ENCODE measurements around the gene WNT8A. TPM values are rescaled to one million over a fixed set of nuclear protein-coding genes. Genes with fewer than 3 reads are reported as not detected.

Gene WNT8A
- total RNA-seq, 1 donor from 2014 or later: not detected

DNA sequence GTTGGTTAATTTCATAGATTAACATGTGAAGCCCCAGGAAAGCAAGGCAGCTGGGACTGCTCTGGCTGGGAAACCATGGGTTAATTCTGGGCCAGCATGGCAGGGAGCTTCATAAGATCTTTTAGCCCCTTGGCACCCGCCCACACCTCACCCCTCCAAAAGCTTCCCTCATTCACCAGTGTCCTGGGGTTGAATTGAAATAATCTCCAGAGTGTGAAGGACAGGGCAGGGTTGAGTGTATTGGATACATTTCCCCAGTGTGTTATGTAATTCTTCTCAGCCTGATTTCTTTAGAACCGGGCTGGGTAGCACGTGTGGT is 19.4 kb downstream of the WNT8A start:
- Histone ChIP-seq H2AFZ (ENCODE audit: low read depth, low read length) (no peak overlapping the region), H3K9ac (ENCODE audit: low read length) (no peak overlapping the region), H3K27ac (ENCODE audit: low read depth, low read length) (no peak overlapping the region), H3K4me3 (ENCODE audit: insufficient read depth, low read depth, low read length) (no peak overlapping the region), H3K9me3 (ENCODE audit: insufficient read depth, low read depth, low read length) (no peaks in the 10 kb centered on the region), H3K4me1 (ENCODE audit: insufficient read depth, low read length) (no peaks in the 10 kb centered on the region), H3K4me2 (ENCODE audit: low read length) (no peak overlapping the region), H3K36me3 (ENCODE audit: insufficient read depth, low read length) (no peaks in the 10 kb centered on the region), H3K79me2 (ENCODE audit: insufficient read depth, low read length) (no peaks in the 10 kb centered on the region), H4K20me1 (ENCODE audit: insufficient read depth, low read length) (no peaks in the 10 kb centered on the region), H3K27me3 (ENCODE audit: insufficient read depth, low read length) (peaks cover 10% of the 10 kb centered on the region)
- no peak for TF ChIP-seq EZH2 (IDR thresholded peaks at IDR 0.05; ENCODE audit: insufficient read depth, low read length)
- TF ChIP-seq, protein P1, sequence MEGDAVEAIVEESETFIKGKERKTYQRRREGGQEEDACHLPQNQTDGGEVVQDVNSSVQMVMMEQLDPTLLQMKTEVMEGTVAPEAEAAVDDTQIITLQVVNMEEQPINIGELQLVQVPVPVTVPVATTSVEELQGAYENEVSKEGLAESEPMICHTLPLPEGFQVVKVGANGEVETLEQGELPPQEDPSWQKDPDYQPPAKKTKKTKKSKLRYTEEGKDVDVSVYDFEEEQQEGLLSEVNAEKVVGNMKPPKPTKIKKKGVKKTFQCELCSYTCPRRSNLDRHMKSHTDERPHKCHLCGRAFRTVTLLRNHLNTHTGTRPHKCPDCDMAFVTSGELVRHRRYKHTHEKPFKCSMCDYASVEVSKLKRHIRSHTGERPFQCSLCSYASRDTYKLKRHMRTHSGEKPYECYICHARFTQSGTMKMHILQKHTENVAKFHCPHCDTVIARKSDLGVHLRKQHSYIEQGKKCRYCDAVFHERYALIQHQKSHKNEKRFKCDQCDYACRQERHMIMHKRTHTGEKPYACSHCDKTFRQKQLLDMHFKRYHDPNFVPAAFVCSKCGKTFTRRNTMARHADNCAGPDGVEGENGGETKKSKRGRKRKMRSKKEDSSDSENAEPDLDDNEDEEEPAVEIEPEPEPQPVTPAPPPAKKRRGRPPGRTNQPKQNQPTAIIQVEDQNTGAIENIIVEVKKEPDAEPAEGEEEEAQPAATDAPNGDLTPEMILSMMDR (IDR thresholded peaks at IDR 0.05; ENCODE audit: insufficient read depth, low read depth, low read length): no peak
- Mint-ChIP-seq H3K27ac (ENCODE audit: unreplicated experiment) (no peak overlapping the region), H3K36me3 (ENCODE audit: low read depth, unreplicated experiment) (no peaks in the 10 kb centered on the region), H3K9me3 (ENCODE audit: unreplicated experiment) (no peaks in the 10 kb centered on the region), H3K4me3 (ENCODE audit: unreplicated experiment) (no peak overlapping the region), H3K27me3 (ENCODE audit: low read depth, unreplicated experiment) (peaks cover 19% of the 10 kb centered on the region), H3K4me1 (ENCODE audit: low read depth, unreplicated experiment) (no peaks in the 10 kb centered on the region)
- FAIRE-seq (no peak), DNase-seq (ENCODE audit: low read depth) (no peak)

DNA sequence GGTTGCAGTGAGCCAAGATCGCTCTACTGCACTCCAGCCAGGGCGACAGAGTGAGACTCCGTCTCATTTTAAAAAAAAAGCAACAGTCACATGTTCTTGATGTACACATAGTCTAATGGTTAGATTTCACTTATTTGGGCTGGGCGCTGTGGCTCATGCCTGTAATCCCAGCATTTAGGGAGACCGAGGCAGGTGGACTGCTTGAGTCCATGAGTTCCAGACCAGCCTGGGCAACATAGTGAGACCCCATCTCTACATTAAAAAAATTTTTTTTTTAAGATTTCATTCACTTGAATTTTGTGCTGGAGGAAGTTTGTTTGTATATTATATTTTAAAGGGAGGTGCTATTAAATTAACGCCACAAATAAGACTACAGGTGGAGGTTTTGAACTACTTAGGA is 21.9 kb downstream of the WNT8A start:
- Mint-ChIP-seq H3K9me3 (ENCODE audit: unreplicated experiment) (no peaks in the 10 kb centered on the region), H3K27me3 (ENCODE audit: low read depth, unreplicated experiment) (peaks cover 18% of the 10 kb centered on the region), H3K36me3 (ENCODE audit: low read depth, unreplicated experiment) (no peaks in the 10 kb centered on the region), H3K4me3 (ENCODE audit: unreplicated experiment) (no peak overlapping the region), H3K4me1 (ENCODE audit: low read depth, unreplicated experiment) (peaks cover 6% of the 10 kb centered on the region), H3K27ac (ENCODE audit: unreplicated experiment) (no peak overlapping the region)
- Histone ChIP-seq H3K79me2 (ENCODE audit: insufficient read depth, low read length) (no peaks in the 10 kb centered on the region), H3K4me3 (ENCODE audit: insufficient read depth, low read depth, low read length) (no peak overlapping the region), H3K27me3 (ENCODE audit: insufficient read depth, low read length) (peaks cover 10% of the 10 kb centered on the region), H3K4me1 (ENCODE audit: insufficient read depth, low read length) (peaks cover 4% of the 10 kb centered on the region), H3K9me3 (ENCODE audit: insufficient read depth, low read depth, low read length) (no peaks in the 10 kb centered on the region), H2AFZ (ENCODE audit: low read depth, low read length) (no peak overlapping the region), H3K27ac (ENCODE audit: low read depth, low read length) (no peak overlapping the region), H3K9ac (ENCODE audit: low read length) (no peak overlapping the region), H3K36me3 (ENCODE audit: insufficient read depth, low read length) (no peaks in the 10 kb centered on the region), H4K20me1 (ENCODE audit: insufficient read depth, low read length) (no peaks in the 10 kb centered on the region), H3K4me2 (ENCODE audit: low read length) (no peak overlapping the region)
- TF ChIP-seq EZH2 (IDR thresholded peaks at IDR 0.05; ENCODE audit: insufficient read depth, low read length): no peak
- TF ChIP-seq, protein P1 (IDR thresholded peaks at IDR 0.05; ENCODE audit: insufficient read depth, low read depth, low read length): no peak
- no peak for DNase-seq (ENCODE audit: low read depth)
- no peak for FAIRE-seq

DNA sequence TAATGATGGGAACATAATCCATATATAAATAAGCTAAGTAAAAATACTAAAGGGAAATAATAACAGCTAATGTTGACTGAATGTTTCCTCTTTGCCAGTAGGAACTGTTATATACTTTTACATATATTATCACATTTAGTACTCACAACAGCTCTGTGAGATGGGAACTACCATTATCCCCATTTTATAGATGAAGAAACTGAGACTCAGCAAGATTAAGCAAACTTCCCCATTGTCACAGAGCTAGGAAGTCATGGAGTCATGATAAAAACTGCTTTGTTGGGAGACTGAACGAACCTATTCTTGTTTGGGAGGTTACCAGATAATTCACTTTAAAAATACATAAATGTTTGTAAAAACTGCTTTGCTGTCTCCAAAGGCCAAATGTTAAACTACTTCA is 23.4 kb downstream of the WNT8A start:
- Histone ChIP-seq H3K27ac (ENCODE audit: low read depth, low read length) (no peak overlapping the region), H3K9ac (ENCODE audit: low read length) (no peak overlapping the region), H3K4me1 (ENCODE audit: insufficient read depth, low read length) (peaks cover 12% of the 10 kb centered on the region), H3K27me3 (ENCODE audit: insufficient read depth, low read length) (peaks cover 10% of the 10 kb centered on the region), H3K79me2 (ENCODE audit: insufficient read depth, low read length) (no peaks in the 10 kb centered on the region), H2AFZ (ENCODE audit: low read depth, low read length) (no peak overlapping the region), H4K20me1 (ENCODE audit: insufficient read depth, low read length) (no peaks in the 10 kb centered on the region), H3K4me3 (ENCODE audit: insufficient read depth, low read depth, low read length) (no peak overlapping the region), H3K4me2 (ENCODE audit: low read length) (no peak overlapping the region), H3K9me3 (ENCODE audit: insufficient read depth, low read depth, low read length) (no peaks in the 10 kb centered on the region), H3K36me3 (ENCODE audit: insufficient read depth, low read length) (no peaks in the 10 kb centered on the region)
- no peak for DNase-seq (ENCODE audit: low read depth)
- H3K4me3 Mint-ChIP-seq (ENCODE audit: unreplicated experiment): no peak overlapping the region
- peaks cover 10% of the 10 kb centered on the region for H3K27me3 Mint-ChIP-seq (ENCODE audit: low read depth, unreplicated experiment)
- H3K4me1 Mint-ChIP-seq (ENCODE audit: low read depth, unreplicated experiment): peaks cover 18% of the 10 kb centered on the region
- no peaks in the 10 kb centered on the region for H3K36me3 Mint-ChIP-seq (ENCODE audit: low read depth, unreplicated experiment)
- no peak for TF ChIP-seq EZH2 (IDR thresholded peaks at IDR 0.05; ENCODE audit: insufficient read depth, low read length)
- H3K27ac Mint-ChIP-seq (ENCODE audit: unreplicated experiment): no peak overlapping the region
- no peaks in the 10 kb centered on the region for H3K9me3 Mint-ChIP-seq (ENCODE audit: unreplicated experiment)
- no peak for FAIRE-seq
